T-helper 1 cell treated with Interleukin-12 subunit alpha and Interleukin-12 subunit beta and Interleukin-4 antibody, amounts not matched to agents 30 ng/mL and 1 ng/mL, for 36 hours (primary cell): Measurements from ENCODE around the gene SIDT1. TPM values are rescaled to one million over a fixed set of nuclear protein-coding genes. Genes with fewer than 3 reads are reported as not detected.
"Not testable (repeated sequence)": the region's sequence is repeated elsewhere in the genome, so short reads cannot be mapped to it uniquely, and the experiment has no call there.

Source experiments
- intact Hi-C: fragments of 100-400 bp; cut with micrococcal nuclease; formaldehyde crosslinking; loops from one replicate; pipeline ENCODE4 v1.15.1; 2024
- total RNA-seq: library from RNA; stranded (reverse); gene quantifications from 2 replicates; pipeline ENCODE4 v1.2.3, GENCODE V29; 2022

Gene SIDT1
- total RNA-seq, 1 donor from 2014 or later, result 28.2 TPM

DNA sequence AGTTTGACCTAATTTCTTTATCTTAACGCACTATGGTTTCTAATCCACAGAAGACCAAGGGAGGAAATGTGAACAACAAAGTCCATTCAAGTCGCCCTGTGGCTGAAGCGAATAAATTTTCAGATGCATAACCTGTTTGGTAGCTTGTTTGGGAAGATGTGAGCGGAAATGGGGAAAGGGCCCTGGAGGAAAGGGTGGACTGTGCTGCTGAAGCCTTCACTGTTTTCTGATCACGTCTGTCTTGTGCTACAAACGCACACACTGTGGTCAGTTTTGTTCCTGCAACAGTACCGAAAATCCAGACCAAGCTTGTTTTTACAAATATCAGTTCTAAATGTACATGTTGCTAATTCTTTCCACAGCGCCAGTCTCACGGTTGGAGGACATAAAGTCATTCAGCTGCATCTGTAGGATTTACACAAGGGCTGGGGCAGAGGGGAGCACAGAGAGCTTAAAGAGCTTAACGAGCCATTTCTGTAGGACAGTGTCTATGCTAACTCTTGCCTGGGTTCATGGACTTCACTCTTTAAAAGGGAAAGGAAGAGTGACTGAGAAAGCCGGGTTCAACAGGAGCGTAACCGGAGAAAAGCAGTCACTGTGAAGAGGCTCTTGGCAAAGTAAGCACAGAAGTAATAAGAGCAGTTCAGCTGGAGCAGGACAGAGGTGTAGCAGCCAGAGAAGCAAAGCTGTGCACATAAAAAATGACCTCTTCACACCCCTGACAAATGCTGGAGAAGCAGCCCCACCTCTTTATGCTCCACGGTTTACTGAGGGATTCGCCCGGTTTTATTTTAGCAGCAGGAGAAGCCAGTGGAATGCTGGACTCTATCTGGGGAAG, 97.4 kb downstream of the SIDT1 start:
- intact Hi-C loops, result no loop called here

GRCh38 chr3:113630956-113631542, 98.7 kb downstream of the SIDT1 start:
- intact Hi-C loops, result no loop called here

GRCh38 chr3:113631573-113631972, 99.2 kb downstream of the SIDT1 start:
- intact Hi-C loops, result no loop called here

DNA sequence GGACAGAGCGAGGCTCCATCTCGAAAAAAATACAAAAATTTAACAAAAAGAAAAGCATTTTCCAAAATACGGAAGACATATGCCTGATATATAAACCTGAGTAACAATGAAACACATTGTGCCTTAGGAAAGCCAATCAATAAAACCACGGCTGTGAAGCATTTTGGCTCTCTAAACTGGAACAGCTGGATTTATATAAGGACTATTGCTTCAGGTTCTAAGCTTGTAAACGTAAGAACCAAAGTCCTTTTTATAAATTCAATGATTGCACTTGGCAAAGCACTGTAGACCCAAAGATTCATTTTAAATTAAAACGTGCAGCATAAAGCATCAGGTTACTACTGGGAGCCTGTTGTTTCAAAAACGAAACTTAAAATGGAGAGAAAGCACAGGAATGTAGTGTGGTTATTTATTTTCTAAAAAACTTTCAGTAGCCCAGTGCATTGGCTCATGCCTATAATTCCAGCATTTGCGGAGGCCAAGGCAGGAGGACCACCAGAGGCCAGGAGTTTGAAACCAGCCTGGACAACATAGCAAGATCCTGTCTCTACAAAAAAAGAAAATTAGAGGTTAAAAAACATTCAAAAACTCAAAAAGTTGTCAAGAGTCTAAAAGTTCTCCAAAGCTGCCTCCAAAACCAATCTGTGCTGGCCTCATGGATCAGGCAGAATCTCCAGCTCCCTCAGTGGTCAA, 102.6 kb downstream of the SIDT1 start:
- intact Hi-C loops, result no loop called here

DNA sequence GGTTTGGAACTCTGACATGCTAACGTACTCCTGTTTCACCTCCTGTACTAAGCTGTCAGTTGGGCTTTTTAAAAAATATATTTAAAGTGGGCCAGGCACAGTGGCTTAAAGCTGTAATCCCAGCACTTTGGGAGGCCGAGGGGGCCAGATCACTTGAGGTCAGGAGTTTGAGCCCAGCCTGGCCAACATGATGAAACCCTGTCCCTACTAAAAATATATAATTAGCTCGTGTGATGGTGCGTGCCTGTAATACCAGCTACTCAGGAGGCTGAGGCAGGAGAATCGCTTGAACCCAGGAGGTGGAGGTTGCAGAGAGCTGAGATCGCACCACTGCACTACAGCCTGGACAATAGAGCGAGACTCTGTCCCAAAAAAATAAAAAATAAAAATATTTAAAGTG, 103.7 kb downstream of the SIDT1 start:
- intact Hi-C loops, result not testable (repeated sequence)

GRCh38 chr3:113637756-113638155, 105.4 kb downstream of the SIDT1 start:
- intact Hi-C loops, result no loop called here

DNA sequence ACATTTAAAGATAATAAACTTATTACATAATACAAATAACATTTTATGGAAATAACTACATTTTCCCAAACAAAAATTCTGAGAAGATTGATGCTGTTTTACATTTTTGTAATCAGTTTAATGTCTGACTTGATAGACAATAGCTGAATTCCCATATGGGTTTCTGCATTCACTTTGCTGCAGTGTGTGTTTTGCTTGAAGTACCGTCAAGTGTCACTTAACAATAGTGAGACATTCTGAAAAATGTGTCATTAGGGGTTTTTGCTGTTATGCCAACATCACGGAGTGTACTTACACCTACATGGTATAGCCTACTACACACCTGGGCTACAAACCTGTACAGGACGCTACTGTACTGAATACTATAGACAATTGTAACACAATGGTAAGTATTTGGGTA, 106.6 kb downstream of the SIDT1 start:
- intact Hi-C loops, result no loop called here

- intact Hi-C loops, result no loop called here
Observed at GRCh38 chr3:113643583-113643982, 111.2 kb downstream of the SIDT1 start.

DNA sequence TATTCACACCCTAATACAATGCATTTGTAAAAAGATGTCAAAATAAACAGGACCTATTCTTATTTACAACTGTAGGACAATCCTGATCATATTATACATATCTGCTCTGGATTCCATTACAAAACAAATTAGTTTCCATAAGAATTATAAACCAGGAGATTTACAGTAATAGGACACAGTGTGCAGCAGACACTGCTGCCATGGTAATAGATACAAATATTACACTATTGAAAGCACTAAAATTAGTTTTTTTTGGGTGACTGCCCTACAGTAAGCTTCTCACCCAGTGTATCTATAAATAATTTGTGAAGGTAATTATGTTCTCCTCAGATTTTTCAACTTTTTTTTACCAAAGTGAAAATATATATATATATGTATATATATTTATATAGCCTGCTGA, 116.2 kb downstream of the SIDT1 start:
- intact Hi-C loops, result no loop called here

DNA sequence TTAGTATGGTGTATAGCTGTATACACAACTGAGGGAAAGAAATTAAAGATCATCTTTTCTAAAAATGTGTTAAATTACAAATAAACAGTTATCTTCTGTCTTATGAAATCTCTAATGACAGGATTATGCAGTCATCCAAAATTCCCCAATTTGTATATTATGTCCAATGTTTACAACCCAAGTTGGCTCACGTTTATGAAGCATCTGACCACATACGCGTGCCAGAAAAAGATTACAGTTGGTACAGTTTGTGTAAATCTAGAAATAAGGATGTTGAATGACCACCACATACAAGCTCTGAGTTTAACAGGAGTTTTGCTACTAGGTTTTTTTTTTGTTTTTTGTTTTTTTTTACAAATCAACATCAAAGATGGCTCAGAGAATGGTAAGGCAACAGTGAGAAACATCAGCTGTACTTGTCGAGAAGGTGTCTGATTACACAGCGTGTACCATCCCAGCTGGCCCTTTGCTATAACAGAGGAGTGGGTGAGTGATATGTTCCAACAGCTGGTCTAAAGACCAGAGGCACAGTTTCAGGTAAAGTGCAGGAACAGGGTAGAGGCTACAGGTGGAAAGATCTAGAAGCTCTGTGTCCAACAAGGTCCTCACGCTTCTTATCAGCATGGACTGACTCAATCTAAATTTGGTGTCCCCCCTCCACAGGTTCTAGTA, 117.0 kb downstream of the SIDT1 start:
- intact Hi-C loops, result no loop called here

- intact Hi-C loops, result no loop called here
Observed at GRCh38 chr3:113654310-113654709, 122.0 kb downstream of the SIDT1 start.

DNA sequence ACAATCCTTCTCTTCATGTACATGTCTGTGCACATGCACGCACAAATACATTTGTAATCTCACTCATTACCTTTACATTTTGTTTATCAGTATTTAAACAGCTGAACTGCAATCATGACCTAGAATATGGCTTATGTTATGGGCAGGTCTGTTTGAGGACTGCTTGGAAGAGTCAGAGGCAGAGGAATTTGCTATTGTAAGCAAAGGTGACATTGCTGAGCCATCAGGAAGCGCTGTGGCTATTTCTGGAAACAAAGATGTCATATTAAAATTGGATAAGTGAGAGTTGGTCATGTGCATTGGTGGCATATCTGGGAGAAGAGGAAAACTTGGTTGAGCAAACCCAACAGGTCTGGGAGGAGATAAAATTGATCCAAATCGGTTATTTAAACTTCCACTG, 122.5 kb downstream of the SIDT1 start:
- intact Hi-C loops, result no loop called here

DNA sequence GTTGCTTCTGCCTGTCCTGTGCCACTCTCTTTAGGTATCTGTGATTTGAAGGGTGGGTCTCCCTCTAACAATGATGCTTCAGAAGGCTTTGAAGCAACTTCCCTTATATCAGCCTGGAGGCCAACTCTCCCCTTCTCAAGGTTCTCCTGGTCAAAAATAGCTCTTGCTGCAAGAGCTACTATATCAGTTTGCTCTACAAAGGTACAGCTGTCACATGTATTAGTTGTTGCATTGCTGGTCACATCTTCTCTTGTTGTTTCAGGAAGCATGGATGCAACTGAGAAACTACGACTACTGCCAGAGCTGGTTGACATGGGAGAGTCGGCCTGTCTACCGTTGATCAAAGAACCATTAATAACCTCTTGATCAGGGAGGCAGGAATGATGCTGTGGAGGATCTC, 125.8 kb downstream of the SIDT1 start:
- intact Hi-C loops, result no loop called here

DNA sequence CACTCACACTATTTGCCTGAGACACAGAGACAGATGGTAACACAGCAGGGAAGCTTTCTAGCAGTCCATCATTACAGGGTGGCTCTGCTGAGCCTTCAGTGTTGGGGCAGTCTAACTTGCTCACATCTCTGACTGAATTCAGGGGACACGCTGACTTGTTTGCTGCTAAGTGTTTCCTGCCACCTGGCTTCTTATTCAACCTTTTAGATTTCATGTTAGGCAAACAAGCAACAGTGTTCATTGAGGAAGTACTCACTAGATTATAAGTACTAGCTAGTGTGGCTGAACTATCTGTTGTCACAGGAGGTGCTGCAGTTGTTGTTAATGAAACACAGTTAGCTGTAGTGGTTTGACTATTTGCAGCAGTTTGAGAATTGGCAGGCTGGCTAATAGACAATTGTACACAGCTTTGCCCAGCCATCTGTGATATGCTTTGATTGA, 126.8 kb downstream of the SIDT1 start:
- intact Hi-C loops, result no loop called here

DNA sequence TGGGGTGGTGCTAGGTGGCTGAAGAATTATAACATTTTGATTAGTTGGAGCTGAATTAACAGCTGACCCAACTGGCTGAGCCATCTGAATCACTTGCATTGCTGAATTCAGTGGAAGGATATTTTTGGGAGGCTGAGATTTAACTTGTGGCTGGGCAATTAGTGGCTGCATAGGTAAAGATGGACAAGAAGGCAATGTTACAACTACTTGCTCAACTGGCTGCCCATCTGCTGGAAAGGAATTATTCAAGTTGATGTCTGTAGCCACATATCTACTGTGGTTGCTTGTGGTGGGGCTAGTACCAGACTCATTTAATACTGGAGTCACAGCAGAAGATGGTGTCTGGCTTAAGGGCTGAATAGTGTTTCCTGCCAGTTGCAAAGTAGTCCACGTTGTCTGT, 127.6 kb downstream of the SIDT1 start:
- intact Hi-C loops, result no loop called here

GRCh38 chr3:113660458-113660857, 128.1 kb downstream of the SIDT1 start:
- intact Hi-C loops, result no loop called here

DNA sequence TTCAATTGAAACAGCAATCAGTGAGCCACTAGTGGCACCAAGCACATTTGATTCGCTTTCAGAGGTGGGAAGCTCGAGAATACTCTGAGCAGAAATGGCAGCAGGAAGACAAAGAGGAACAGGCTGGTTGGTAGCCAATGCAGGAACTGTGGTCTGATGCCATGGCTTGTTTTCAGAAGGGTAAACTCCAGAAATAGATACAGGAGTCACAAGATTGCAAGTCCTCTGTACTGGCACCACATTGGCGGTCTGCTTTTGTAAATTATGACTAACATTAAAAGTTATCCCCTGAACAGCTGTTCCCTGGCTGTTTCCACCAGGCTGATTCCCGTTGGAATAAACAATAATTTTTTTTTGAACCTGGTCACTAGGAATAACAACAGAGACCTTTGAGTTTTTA, 128.5 kb downstream of the SIDT1 start:
- intact Hi-C loops, result no loop called here

GRCh38 chr3:113662824-113663223, 130.5 kb downstream of the SIDT1 start:
- intact Hi-C loops, result no loop called here

- intact Hi-C loops, result no loop called here
Observed at GRCh38 chr3:113663324-113663750, 131.0 kb downstream of the SIDT1 start.

DNA sequence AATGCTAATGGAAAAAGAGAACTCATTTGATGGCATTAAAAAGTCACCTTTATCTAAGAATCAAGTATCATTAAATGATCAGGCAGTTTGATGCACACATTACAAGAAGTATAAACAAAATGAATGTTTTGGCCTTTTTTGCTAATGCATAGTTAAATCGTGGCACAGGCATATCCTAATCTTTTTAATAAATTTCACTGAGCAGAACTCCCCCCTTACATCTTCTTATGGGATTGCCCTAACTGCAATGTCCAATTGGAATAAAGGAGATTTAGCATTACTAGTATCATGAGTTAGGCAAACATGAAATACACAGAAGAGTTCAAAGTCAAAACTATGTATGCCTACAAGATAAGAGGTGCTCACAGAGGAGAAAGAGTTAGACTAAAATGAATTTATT, 131.4 kb downstream of the SIDT1 start:
- intact Hi-C loops, result no loop called here

- intact Hi-C loops, result no loop called here
Observed at GRCh38 chr3:113664523-113665094, 132.3 kb downstream of the SIDT1 start.
